ENCODE data around the gene ANGPTL4. TPM values are rescaled to one million over a fixed set of nuclear protein-coding genes. Genes with fewer than 3 reads are reported as not detected.

Gene ANGPTL4
- total and polyA plus RNA-seq, 2 of the 13 experiments (the other 11 are each of a cell fraction or from before 2014, with no cell fraction given) = 0.80 to 21.7 TPM

- TF ChIP-seq TFE3 (CRISPR knock-in tag; IDR thresholded peaks at IDR 0.05) (no peak), SIN3B (IDR thresholded peaks at IDR 0.05; ENCODE audit: low read length) (no peak), RAD51 (IDR thresholded peaks at IDR 0.05; ENCODE audit: borderline replicate concordance) (no peak), NFE2L1 (CRISPR knock-in tag; IDR thresholded peaks at IDR 0.05; ENCODE audit: borderline replicate concordance) (no peak), NFYC (CRISPR knock-in tag; IDR thresholded peaks at IDR 0.05) (no peak), TERF1 (CRISPR knock-in tag; IDR thresholded peaks at IDR 0.05) (no peak), ZNF3 (CRISPR knock-in tag; IDR thresholded peaks at IDR 0.05) (no peak), ZNF160 (CRISPR knock-in tag; IDR thresholded peaks at IDR 0.05) (no peak), ZBTB39 (CRISPR knock-in tag; IDR thresholded peaks at IDR 0.05) (no peak), PHF5A (CRISPR knock-in tag; IDR thresholded peaks at IDR 0.05; ENCODE audit: low read depth, unreplicated experiment) (no peak), ZNF788 (CRISPR knock-in tag; IDR thresholded peaks at IDR 0.05; ENCODE audit: borderline replicate concordance) (peak; percentile 43; the same call in 1 of the 2 replicates), ZNF597 (CRISPR knock-in tag; IDR thresholded peaks at IDR 0.05) (no peak), SIX1 (CRISPR knock-in tag; IDR thresholded peaks at IDR 0.05; ENCODE audit: borderline replicate concordance) (no peak), STAG1 (CRISPR knock-in tag; IDR thresholded peaks at IDR 0.05) (no peak), ARNTL (CRISPR knock-in tag; IDR thresholded peaks at IDR 0.05) (no peak), SMARCC2 (IDR thresholded peaks at IDR 0.05) (no peak), ZNF768 (CRISPR knock-in tag; IDR thresholded peaks at IDR 0.05) (peak; percentile 28; the same call in 1 of the 2 replicates), ZNF510 (CRISPR knock-in tag; IDR thresholded peaks at IDR 0.05; ENCODE audit: low read depth) (0 out of 2 replicates have a peak, but pooled peaks have one; percentile 31), ARID3A (IDR thresholded peaks at IDR 0.05; ENCODE audit: low read depth, low read length) (no peak), ATRX (CRISPR knock-in tag; IDR thresholded peaks at IDR 0.05; ENCODE audit: borderline replicate concordance) (no peak), TBP (CRISPR knock-in tag; IDR thresholded peaks at IDR 0.05) (no peak), KLF9 (CRISPR knock-in tag; IDR thresholded peaks at IDR 0.05; ENCODE audit: low read depth) (no peak), ZNF224 (CRISPR knock-in tag; IDR thresholded peaks at IDR 0.05) (no peak)
These were observed 57.8 kb downstream of the ANGPTL4 start (continued) for GRCh38 chr19:8421484-8422461.
